HepG2 (cell line): ENCODE results near the gene C18orf63. TPM values are rescaled to one million over a fixed set of nuclear protein-coding genes. Genes with fewer than 3 reads are reported as not detected.

Experiments
- ATAC-seq: fragments of 200-7000 bp; cut with Tn5 transposase; 3 replicates; pipeline ENCODE4 v1.9.1; 2020; ENCODE audit warnings: mild to moderate bottlenecking, moderate library complexity
- BruUV-seq: library from RNA; stranded (reverse); fragments of 400-500 nt; replicated peaks from 2 replicates; lab custom pipeline; 2021; lab: Mats Ljungman, UMichigan
- CTCF ChIA-PET: fragments of 300-600 bp; formaldehyde crosslinking; extraction: SDS; loops from one replicate; lab custom pipeline; 2021; ENCODE audit warnings: low total read pairs, inconsistent platforms, low intra/inter-chr PET ratio; lab: Yijun Ruan, JAX
- POLR2A ChIA-PET: fragments of 350-600 bp; sonication (Branson Sonifier 250); formaldehyde crosslinking; loops from one replicate; lab custom pipeline; 2020; ENCODE audit warnings: antibody characterized with exemption, inconsistent platforms; lab: Yijun Ruan, JAX
- DNase-seq: peaks from one replicate; pipeline ENCODE4 v3.0.0-alpha.2; 2015; ENCODE audit warnings: low spot score
- FAIRE-seq: peaks from 3 replicates; lab custom pipeline; 2011; peaks lifted over from hg19 to GRCh38; lab: Jason Lieb, UNC
- H2AFZ ChIP-seq: one replicate; pipeline ENCODE4 v1.6.1; 2011; ENCODE audit warnings: low read length, inconsistent platforms
- H3K27ac ChIP-seq: fragments of 300-600 bp; 3 replicates; pipeline ENCODE4 v1.8.0; 2011; ENCODE audit warnings: mixed run types, mild to moderate bottlenecking, mixed read lengths, low read length, inconsistent platforms; ENCODE audit not compliant: insufficient read depth; ENCODE audit errors: extremely low read length
- H3K27me3 ChIP-seq, 2 experiments: fragments of 200-600 bp in 1 of 2; 2 replicates in 1 of 2; 3 replicates in 1 of 2; pipeline versions ENCODE4 v1.6.0 to v1.8.0; 2011; ENCODE audit warnings: low read length in 2 of 2, mild to moderate bottlenecking in 2 of 2, moderate library complexity in 2 of 2, inconsistent platforms in 1 of 2; ENCODE audit not compliant: insufficient read depth in 2 of 2, control insufficient read depth in 1 of 2
- H3K36me3 ChIP-seq, 2 experiments: fragments of 200-600 bp in 1 of 2; replicated peaks in 1 of 2; 2 replicates in 1 of 2; 3 replicates in 1 of 2; pipeline versions ENCODE4 v1.5.1 to v1.8.0; 2011; ENCODE audit warnings: low read length in 2 of 2, inconsistent platforms in 1 of 2; ENCODE audit not compliant: insufficient read depth in 2 of 2, control insufficient read depth in 1 of 2
- H3K4me1 ChIP-seq: 2 replicates; pipeline ENCODE4 v1.5.1; 2012; ENCODE audit warnings: low read length, inconsistent platforms; ENCODE audit not compliant: insufficient read depth
- H3K4me2 ChIP-seq: 2 replicates; pipeline ENCODE4 v1.6.0; 2011; ENCODE audit warnings: low read depth, low read length, inconsistent platforms
- H3K4me3 ChIP-seq, 3 experiments: fragments of 200-600 bp in 1 of 3; sonication (generic), shearing (Covaris generic) in 1 of 3; replicated peaks in 1 of 3; 2 replicates each; pipeline ENCODE4 v1.5.1; 2011 to 2016; ENCODE audit warnings: low read length in 3 of 3, inconsistent platforms in 2 of 3, low read depth in 2 of 3, mild to moderate bottlenecking in 2 of 3, control low read depth in 1 of 3, mixed read lengths in 1 of 3; ENCODE audit not compliant: insufficient read depth in 1 of 3
- H3K79me2 ChIP-seq: one replicate; pipeline ENCODE4 v1.6.1; 2011; ENCODE audit warnings: low read length, inconsistent platforms; ENCODE audit not compliant: insufficient read depth
- H3K9ac ChIP-seq: 2 replicates; pipeline ENCODE4 v1.6.0; 2011; ENCODE audit warnings: mild to moderate bottlenecking, low read depth, low read length, inconsistent platforms; ENCODE audit not compliant: insufficient read depth
- H3K9me3 ChIP-seq: 2 replicates; pipeline ENCODE4 v1.5.1; 2012; ENCODE audit warnings: mild to moderate bottlenecking, low read length
- H4K20me1 ChIP-seq: 2 replicates; pipeline ENCODE4 v1.6.0; 2011; ENCODE audit warnings: inconsistent platforms, mild to moderate bottlenecking, low read length, moderate library complexity; ENCODE audit not compliant: insufficient read depth
- AHR ChIP-seq: IDR thresholded peaks from 2 replicates; pipeline ENCODE4 v1.6.1; 2018; ENCODE audit warnings: missing genetic modification reagents, missing compliant biosample characterization
- BCLAF1 ChIP-seq: fragments of 450-650 bp; IDR thresholded peaks from 2 replicates; pipeline ENCODE4 v1.6.1; 2017; ENCODE audit warnings: mild to moderate bottlenecking
- BRCA1 ChIP-seq: sonication (generic); formaldehyde crosslinking; IDR thresholded peaks from 2 replicates; pipeline ENCODE4 v1.4.0; 2020; ENCODE audit warnings: missing genetic modification reagents
- CAMTA2 ChIP-seq: sonication (generic); formaldehyde crosslinking; IDR thresholded peaks from 2 replicates; pipeline ENCODE4 v1.4.0; 2020; ENCODE audit warnings: mild to moderate bottlenecking, missing genetic modification reagents, borderline replicate concordance
- CREBL2 ChIP-seq: sonication (generic); formaldehyde crosslinking; IDR thresholded peaks from 2 replicates; pipeline ENCODE4 v1.8.1; 2023; ENCODE audit warnings: missing genetic modification reagents, mild to moderate bottlenecking, borderline replicate concordance
- POGZ ChIP-seq: sonication (generic); formaldehyde crosslinking; IDR thresholded peaks from 2 replicates; pipeline ENCODE4 v1.4.0; 2020; ENCODE audit warnings: mild to moderate bottlenecking, missing genetic modification reagents
- SIN3A ChIP-seq: IDR thresholded peaks from 2 replicates; pipeline ENCODE4 v1.6.1; 2011; ENCODE audit warnings: low read depth, mild to moderate bottlenecking, control low read depth, low read length, borderline replicate concordance
- TEAD3 ChIP-seq: optimal IDR thresholded peaks from 2 replicates; pipeline ENCODE3; 2016; ENCODE audit warnings: borderline replicate concordance
- TIGD3 ChIP-seq: sonication (generic); formaldehyde crosslinking; IDR thresholded peaks from 2 replicates; pipeline ENCODE4 v1.5.1; 2020; ENCODE audit warnings: mild to moderate bottlenecking, missing genetic modification reagents, borderline replicate concordance
- ZBED4 ChIP-seq: sonication (generic); formaldehyde crosslinking; IDR thresholded peaks from 2 replicates; pipeline ENCODE4 v1.4.0; 2020; ENCODE audit warnings: missing genetic modification reagents, borderline replicate concordance
- ZBTB44 ChIP-seq: sonication (generic); formaldehyde crosslinking; IDR thresholded peaks from 2 replicates; pipeline ENCODE4 v1.4.0; 2020; ENCODE audit warnings: missing genetic modification reagents
- ZNF30 ChIP-seq: sonication (generic); formaldehyde crosslinking; IDR thresholded peaks from 2 replicates; pipeline ENCODE4 v1.5.0; 2020; ENCODE audit warnings: mild to moderate bottlenecking, missing genetic modification reagents
- ZNF567 ChIP-seq: sonication (generic); formaldehyde crosslinking; IDR thresholded peaks from 2 replicates; pipeline ENCODE4 v1.8.1; 2023; ENCODE audit warnings: mild to moderate bottlenecking, missing genetic modification reagents, borderline replicate concordance
- WGBS: methylation state at CpG from one replicate; pipeline ENCODE4 v1.1.6; 2017; ENCODE audit warnings: low lambda C conversion rate; 5-methylcytosine and 5-hydroxymethylcytosine counted together
- in situ Hi-C: cut with HindIII; loops from 2 replicates; pipeline ENCODE4 v1.10.0; 2017; ENCODE audit warnings: low pct_unique_long_range_greater_than_20kb; ENCODE audit not compliant: extremely low pct_ligation_motif_present
- intact Hi-C: fragments of 100-400 bp; cut with micrococcal nuclease; formaldehyde crosslinking; loops from one replicate; pipeline ENCODE4 v1.10.0; 2022; ENCODE audit not compliant: unreplicated experiment
- polyA plus RNA-seq, 8 experiments: library from polyadenylated mRNA; depleted of rRNA in 3 of 8; stranded (reverse) in 7 of 8; unstranded in 1 of 8; fragments of >200 nt; fragmentation: Illumina TruSeq in 4 of 8; extraction: Trizol in 4 of 8; gene quantifications; 2 replicates each; pipeline versions ENCODE4 v1.2.1 to v1.2.3, GENCODE V29; 2011 to 2016; ENCODE audit warnings: low read depth in 4 of 8, missing spikeins in 1 of 8, mixed read lengths in 1 of 8; ENCODE audit not compliant: insufficient read depth in 1 of 8
- total RNA-seq, 5 experiments: library from RNA; depleted of rRNA; stranded (reverse); fragments of >200 nt; fragmentation: Illumina TruSeq; extraction: Trizol; gene quantifications; 2 replicates each; pipeline ENCODE4 v1.2.3, GENCODE V29; 2016; ENCODE audit warnings: low read depth in 1 of 5

Gene C18orf63
- total and polyA plus RNA-seq, 2 of the 13 experiments (the other 11 are each of a cell fraction or from before 2014, with no cell fraction given) = 0.01 TPM; not detected in 1

- no peak for DNase-seq
- Histone ChIP-seq H3K79me2 (peaks cover 98% of the 10 kb centered on the region), H3K27me3 (no peaks in the 10 kb centered on the region; a peak in 1 of 5 replicates), H3K4me2 (no peak overlapping the region; the same call in 1 of the 2 replicates), H3K9me3 (no peaks in the 10 kb centered on the region), H3K9ac (no peak overlapping the region), H3K4me1 (peaks cover 93% of the 10 kb centered on the region), H3K27ac (peak overlapping the region; percentile 17), H3K4me3 (no peak overlapping the region), H3K36me3 (0 out of 5 replicates have a peak, but pooled peaks cover 0 to under 1% of the 10 kb centered on the region in 2 experiments), H4K20me1 (no peaks in the 10 kb centered on the region), H2AFZ (no peak overlapping the region)
- no peak for FAIRE-seq
- ChIA-PET CTCF (no interaction called here), POLR2A (interaction anchor here (1.1 kb wide), 1 partner anchor 209 kb away, joined by 3 read pairs; the partner anchor contains the start of gene CNDP2)
- 96% methylated on average over 4 of the region's 4 CpGs for WGBS
- ATAC-seq = no peak
- in situ Hi-C loops (loop anchor here (25.0 kb wide), 1 partner anchor 926 kb away; the partner anchor contains the start of genes PTGR3 and TSHZ1), intact Hi-C loops (no loop called here)
- BruUV-seq = no TSS peak
- TF ChIP-seq CREBL2 (CRISPR knock-in tag) (no peak), SIN3A (no peak), POGZ (CRISPR knock-in tag) (no peak), BCLAF1 (no peak), ZNF567 (CRISPR knock-in tag) (no peak), TIGD3 (CRISPR knock-in tag) (no peak), TEAD3 (CRISPR knock-in tag) (no peak), CAMTA2 (CRISPR knock-in tag) (no peak), BRCA1 (CRISPR knock-in tag) (no peak), ZBED4 (CRISPR knock-in tag) (no peak), ZNF30 (CRISPR knock-in tag) (no peak), ZBTB44 (CRISPR knock-in tag) (no peak), AHR (CRISPR knock-in tag) (no peak)
Observed at GRCh38 chr18:74286106-74286855, 29.4 kb upstream of the C18orf63 start.
